ENCODE data around the gene KREMEN1.
"Not testable (repeated sequence)": the region's sequence is repeated elsewhere in the genome, so short reads cannot be mapped to it uniquely, and the experiment has no call there.

Gene KREMEN1

DNA sequence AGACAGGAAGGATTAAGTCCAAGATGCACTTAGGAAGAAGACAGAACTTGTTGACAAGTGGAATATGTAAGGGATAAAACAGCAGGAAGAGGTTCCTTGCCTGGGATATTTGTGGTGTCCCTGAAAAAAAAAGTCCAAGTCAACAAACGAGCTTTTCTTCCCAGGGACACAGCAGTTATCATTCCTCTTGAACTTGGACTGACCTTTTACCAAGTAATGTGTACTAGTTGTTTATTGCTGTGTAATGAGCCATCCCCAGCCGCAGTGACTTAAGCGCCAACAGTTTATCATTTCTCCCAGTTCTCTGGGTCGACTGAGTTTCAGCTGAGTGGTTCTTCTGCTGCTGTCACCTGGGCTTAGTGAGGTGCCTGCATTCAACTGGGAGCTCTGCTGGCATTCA is 37.0 kb downstream of the KREMEN1 start:
- DNase-seq, result no peak

DNA sequence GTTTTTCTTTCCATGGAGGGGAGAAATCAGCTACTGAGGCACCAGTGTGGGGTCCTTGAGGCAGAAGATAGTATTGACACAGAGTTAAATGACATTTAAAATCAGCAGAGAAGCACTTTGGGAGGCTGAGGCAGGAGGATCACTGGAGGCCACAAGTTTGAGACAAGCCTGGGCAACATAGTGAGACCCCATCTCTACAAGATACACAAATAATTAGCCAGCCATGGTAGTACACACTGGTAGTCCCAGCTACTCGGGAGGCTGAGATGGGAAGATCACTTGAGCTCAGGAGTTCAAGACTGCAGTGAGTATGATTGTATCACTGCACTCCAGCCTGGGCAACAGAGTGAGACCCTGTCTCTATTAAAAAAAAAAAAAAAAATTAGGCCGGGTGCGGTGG is 38.1 kb downstream of the KREMEN1 start:
- no peak for DNase-seq

DNA sequence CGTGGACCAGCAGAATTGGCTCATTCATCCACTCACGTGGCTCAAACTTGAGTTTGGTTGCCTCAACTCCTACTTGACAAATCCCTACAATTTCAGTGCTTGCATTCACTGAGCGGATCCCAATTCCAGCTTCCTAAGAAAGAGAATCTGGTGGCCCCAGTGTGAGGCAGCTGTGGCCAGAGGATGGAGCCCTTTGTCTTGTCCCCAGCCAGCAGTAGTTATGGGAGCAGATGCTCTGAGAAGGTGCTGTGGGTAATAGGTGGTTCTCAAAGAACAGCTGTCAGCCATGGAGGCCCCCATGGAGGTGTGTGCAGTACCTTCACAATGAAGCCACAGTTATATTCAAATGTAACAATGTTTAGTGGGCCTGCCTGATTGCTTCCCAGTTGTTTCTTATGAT is 39.3 kb downstream of the KREMEN1 start:
- DNase-seq, result no peak

DNA sequence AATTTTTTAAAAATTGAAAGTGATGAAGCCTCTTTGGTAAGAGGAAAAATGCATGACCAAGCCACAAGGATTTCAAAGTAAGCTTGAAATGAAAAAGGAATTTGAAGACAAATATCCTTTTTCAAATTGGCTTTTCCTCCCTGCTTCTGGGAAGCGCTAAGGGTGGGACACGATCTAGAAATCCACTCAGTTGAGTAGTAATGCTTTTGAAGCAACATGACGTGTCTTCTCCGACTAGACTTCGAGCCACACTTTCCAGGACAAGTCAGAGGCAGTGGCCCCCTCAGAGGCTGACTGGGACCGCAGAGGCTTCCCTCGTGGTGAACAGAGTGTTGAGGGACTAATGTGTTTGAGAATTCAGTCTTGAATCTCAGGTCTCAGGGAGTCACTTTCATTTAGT is 39.8 kb downstream of the KREMEN1 start:
- no peak for DNase-seq

DNA sequence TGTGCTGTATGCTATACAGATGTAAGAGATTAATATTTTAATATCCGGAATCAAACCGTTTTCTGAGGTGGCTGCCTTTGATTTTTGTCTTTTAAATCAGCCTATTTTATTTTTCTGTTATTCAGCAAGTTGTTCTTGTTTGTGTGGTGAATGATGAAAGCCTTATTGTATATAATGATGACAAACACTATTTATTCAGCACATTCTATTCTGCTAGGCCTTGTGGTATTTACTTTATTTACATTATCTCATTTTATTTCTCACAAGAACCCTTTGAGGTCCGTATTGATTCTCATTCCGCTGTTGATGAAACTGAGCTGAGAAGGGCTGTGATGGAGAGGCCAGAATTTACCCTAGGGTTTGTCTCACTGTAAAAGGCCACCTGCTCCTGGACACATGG is 40.5 kb downstream of the KREMEN1 start:
- DNase-seq, result no peak

DNA sequence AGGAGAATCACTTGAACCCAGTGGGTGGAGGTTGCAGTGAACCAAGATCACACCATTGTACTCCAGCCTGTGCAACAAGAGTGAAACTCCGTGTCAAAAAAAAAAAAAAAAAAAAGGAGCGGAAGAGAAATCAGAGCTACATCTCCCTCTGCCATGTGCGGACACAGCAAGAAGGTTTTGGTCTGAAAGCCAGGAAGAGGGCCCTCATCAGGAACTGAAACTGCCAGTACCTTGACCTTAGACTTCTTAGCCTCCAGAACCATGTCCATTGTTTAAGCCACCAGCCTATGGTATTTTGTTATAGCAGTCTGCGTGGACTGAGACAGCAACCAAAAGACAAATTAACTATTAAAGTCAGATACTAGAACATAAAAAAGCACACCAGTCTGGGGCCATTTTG is 41.6 kb downstream of the KREMEN1 start:
- no peak for DNase-seq

DNA sequence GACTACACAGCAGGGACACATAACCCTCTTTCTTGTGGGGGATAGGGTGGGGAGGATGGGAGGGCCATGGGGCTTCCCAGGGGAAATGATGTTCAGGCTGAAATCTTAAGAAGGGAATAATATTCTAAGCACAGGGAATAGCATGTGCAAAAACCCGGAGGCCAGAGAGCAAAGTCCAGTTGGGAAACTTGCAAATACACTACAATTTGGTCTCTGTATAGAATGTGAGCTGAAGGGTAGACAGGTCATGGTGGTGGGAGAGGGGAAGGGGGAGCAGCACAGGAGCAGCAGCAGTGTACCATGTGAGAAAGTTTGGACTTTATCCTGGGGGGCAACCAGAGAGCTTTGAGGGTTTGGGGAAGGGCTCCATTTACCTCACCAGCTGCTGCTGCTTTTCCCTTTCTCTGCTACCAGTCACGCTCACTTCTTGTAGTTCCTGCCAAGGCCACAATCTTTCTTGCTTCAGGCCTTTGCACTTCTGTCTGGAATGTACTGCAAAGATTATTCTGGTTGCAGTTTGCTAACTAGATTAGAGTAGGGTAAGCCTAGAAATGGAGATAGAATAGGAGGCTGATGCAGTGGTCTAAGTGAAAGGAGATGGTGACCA is 43.0 kb downstream of the KREMEN1 start:
- DNase-seq, result no peak

DNA sequence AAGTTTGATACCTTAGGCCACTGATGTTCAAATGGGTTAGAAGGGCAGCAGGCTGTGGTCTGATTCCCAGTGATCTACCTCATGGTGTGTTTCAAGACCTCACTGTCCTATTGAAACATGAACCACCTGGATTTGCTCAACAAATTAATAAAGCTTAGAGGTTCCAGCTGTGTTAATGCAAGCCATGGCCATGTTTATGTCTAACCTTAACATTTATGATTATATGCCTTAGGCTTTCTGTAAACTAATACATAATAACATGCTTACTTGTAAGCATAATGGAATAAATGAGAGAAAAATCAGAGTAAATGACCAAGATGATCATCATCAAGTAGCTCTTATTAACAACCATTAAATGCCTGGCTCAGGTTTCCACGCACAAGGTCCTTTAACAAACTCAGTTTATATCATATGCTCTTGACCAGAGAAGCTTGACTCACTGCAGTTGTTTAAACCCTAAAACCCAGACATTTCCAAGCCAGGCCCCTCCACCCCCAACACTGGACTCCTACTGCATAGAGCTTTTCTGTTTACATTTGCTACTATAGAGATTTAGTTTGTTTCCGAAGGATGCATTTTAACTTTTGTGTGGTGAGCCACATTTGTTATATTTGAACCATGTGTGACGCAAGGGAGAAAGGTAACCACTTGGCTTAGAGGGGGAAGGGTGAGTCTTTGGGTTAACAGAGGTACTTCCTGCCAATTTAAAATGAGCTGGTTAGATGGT is 43.7 kb downstream of the KREMEN1 start:
- no peak for DNase-seq

DNA sequence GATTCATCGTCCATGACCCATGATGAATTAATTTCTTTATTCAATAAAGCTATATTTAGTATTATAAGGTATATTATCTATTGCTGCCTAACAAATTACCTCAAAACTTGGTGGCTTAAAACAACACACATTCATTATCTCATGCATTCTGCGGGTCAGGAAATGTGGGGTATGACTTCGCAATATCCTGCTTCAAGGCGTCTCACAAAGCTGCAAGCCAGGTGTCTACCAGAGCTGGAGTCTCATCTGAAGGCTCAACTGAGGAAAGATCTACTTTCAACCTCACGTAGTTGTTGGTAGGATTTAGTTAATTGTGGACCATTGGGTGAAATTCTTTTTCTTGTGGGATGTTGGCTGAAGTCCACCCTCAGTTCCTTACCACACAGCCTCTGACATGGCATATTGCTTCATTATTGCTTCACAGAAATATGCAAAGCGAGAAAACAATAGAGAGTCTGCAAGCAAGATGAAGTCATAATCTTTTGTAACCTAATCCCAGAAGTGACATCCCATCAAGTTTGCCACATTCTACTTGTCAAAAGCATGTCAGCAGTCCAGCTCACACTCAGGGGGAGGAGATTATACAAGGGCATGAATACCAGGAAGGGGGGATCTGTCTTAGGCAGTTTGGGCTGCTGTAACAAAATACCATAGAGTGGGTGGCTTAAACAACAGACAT is 45.1 kb downstream of the KREMEN1 start:
- DNase-seq, result no peak

DNA sequence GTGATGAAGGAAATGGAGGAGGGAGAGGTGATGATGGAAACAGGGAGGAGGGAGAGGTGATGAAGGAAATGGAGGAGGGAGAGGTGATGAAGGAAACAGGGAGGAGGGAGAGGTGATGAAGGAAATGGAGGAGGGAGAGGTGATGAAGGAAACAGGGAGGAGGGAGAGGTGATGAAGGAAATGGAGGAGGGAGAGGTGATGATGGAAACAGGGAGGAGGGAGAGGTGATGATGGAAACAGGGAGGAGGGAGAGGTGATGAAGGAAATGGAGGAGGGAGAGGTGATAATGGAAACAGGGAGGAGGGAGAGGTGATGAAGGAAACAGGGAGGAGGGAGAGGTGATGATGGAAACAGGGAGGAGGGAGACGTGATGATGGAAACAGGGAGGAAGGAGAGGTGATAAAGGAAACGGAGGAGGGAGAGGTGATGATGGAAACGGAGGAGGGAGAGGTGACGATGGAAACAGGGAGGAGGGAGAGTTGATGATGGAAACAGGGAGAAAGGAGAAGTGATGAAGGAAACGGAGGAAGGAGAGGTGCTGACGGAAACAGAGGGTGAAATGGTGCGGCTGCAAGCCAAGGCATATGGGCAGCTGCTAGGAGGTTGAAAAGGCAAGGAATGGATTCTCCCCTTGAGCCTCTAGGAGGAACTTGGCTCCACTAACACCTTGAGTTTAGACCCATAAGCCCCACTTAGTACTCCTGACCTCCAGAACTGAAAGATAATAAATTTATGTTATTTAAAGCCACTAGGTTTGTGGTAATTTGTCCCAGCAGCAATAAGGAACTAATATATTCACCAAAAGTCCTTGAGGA is 47.5 kb downstream of the KREMEN1 start:
- not testable (repeated sequence) for DNase-seq

DNA sequence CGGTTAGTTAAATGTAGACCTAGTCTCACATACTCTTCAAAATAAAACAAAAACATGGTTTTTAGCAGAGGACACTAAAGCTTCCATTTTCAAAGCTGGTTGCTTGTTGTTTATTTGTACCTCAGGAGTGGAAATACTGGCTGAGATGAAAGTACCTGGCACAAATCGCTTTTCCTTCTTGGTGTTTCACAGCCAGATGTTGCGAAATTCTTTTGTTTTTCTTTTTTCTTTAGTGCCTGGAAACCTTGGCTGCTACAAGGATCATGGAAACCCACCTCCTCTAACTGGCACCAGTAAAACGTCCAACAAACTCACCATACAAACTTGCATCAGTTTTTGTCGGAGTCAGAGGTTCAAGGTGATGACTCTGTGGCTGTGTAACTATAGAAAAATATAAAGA is 48.3 kb downstream of the KREMEN1 start:
- DNase-seq, result no peak

DNA sequence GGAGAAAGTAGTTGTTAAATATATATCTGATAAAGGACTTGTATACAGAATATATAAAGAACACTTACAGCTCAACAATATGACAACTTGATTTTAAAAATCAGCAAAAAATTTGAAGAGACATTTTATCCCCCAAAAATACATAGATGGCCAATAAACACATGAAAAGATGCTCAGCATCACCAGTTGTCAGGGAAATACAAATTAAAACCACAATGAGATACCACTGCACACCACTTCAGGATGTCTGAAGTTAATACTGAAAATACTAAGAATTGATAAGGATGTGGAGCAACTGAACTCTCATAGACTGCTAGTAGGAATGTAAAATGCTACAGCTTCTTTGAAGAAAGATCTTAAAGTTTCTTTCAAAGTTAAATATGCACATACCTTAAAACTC is 49.2 kb downstream of the KREMEN1 start:
- DNase-seq, result no peak

DNA sequence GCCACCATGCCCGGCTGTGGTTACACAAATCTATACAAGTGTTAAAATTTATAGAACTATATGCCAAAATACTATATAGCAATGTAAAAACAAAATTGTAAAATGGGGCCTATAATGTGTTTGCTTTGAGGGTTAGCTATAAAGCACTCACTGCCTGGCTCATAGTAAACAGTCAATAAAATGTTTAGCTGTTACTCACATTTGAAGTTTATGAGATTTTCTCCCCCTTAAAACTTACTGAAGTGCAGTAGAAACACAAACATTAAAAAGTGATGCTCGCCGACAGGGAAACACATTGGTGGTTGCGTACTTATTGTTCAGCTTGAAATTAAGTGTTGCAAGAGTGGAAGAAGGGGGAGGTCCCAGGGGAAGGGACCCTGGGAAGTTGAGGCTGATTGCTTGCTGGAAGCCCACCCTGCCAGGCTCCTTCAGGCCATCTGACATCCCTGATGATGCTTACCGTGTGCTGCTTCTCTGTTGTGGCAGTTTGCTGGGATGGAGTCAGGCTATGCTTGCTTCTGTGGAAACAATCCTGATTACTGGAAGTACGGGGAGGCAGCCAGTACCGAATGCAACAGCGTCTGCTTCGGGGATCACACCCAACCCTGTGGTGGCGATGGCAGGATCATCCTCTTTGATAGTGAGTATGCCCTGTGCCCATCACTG is 52.1 kb downstream of the KREMEN1 start:
- DNase-seq, result no peak

DNA sequence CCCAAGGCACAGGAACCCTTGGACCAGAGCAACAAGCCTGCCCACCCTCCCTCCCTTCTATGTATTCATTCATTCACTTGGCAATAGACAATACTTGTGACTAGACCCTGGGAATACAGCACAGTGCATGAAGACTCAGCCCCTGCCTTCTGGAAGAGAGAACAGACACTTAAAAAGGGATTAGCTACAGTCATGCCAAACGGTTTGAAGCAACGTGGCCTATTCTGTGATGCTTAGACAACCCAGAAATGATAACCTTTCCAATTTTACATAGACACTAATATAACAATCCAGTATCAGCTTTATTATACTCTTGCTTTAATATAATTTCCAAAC is 52.6 kb downstream of the KREMEN1 start:
- DNase-seq, result no peak

DNA sequence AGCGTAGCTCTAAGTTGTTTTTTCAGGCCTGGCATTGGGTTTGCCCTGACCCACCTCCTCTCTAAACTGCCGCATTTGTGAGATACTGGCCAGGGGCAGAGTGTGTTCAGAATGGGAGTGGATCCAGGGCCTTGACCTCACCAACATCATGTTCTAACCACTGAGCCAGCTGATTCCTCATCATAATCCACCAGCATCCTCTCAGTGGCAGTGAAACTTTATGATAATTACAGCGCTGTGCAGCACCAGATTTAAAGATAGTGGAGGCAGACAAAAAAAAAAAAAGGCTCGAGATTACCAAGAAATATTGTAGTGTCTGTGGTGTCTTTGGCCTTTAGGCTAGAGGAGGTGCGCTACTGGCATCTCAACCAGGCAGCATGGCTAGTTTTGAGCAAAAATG is 53.0 kb downstream of the KREMEN1 start:
- no peak for DNase-seq

DNA sequence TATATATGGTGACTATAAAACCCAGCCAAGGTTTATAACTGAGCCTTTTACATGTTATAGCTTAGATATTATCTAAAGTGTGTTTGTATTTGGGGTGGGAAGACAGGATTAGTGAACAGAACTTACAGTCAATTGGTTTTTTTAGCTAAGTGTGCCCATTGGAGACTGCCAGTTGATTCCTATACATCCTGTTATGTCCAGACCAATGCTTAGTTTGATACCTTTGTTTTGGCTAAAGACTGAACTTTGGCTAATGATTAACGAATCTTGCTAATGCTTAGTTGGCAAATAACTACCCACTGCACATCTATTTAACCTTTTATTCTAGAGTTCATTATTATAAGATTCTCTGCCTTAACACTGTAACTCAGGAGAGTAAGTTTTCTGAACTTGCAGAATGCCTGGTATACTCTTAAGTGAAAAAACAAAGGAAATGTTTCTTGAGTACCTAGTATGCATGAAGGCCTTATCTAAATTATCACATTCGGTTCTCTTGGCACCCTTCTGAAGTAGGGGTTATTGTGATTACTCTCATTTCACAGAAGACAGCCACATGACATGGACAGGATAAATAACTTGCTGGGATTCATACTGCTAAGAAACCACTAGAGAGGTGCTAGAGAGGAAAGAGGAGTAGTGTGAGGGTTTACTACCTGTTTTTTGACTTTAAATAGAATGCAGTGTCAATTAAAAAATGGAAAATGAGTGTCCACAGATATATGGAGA is 54.0 kb downstream of the KREMEN1 start:
- no peak for DNase-seq

DNA sequence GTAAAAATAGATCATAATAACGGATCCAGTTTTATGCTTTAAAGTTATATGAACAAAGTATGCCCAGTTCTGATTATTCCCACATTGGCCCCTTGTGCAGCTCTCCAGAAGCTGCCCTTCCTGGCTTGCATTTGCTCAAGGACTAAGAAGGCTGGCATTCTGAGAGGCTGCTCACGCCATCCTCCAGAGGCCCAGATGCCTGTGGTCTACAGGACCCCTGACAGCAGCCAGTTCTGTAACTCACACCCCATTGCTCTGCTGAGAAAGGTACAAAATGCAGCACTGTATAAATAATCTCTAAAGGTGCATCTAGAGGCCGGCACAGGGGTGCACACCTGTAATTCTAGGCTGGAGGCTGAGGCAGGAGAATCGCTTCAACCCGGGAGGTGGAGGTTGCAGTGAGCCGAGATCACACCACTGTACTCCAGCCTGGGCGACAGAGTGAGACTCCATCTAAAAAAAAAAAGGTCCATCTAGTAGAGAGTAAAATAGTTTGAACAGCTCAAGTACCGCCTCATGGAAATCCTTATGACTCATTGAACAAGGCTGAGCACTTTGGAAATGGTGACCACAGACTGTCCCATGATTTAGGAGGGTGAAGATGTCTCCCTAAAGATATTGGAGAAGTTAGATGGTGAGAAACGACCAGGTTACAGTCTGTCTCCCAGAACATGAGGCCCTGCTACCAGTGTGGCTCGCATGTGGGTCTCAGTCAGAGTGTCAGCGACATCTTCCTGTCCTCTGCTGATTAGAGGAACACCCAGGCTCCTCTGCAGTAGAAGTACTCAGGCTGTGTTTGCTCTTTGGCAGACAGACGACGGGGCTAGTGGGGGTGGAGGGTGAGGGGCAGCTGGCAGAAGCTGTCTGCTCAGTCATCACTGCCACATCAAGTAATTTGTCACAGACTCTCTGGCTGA is 56.3 kb downstream of the KREMEN1 start:
- peak; percentile 52 for DNase-seq

DNA sequence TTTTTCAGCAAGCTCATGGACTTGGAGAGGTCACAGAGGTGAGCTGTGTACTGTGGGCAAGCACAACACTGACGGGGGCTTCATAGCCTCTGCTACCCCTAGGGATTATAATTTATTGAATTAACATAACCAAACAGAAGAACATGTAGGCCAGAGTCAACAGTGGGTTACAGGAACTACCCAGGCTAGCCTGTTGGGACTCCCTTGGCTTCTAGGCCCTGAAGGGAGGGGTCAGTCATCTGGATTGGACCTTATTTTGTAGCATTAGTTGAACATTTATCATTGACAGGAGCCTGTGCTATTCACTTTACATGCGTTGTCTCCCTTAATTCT is 56.9 kb downstream of the KREMEN1 start:
- no peak for DNase-seq

DNA sequence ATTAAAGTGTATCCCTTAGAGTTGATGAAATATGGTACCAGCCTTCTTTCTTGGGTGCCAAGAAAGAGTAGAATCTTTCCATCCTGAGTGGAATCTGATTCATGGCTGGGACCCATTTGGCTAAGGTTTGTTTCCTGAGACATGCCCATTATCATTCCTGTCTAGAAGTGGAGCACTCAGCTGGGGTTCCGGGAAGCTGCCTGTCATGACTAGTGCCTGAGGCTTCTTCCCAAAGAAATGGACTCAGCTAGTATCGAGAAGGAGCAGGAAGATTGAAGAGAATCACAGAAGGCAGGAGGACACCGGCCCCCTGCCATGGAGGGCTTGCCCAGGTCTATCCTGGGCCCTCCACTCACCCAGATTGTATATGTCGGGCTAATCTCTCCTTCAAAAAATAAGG is 57.6 kb downstream of the KREMEN1 start:
- no peak for DNase-seq

DNA sequence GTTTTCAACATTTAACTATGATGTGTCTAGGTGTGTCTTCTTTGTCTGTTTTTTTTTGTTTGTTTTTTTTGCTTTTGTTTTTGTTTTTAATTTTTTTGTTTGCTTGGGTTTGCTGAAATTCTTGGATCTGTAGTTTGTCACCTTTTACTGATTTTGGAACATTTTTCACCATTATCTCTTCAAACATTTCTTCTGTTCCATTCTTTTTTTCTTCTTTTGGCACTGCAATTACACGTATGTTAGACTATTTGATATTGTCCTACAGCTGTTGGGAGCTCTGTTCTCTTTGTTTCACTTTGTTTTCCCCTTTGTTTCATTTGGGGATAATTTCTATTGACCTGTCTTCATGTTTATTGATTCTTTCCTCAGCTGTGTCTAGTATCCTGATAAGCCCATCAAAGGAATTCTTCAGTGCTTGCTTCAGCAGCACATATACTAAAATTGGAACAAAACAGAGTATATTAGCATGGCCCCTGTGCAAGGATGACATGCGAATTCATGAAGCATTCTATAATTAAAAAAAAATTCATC is 60.8 kb downstream of the KREMEN1 start:
- no peak for DNase-seq

DNA sequence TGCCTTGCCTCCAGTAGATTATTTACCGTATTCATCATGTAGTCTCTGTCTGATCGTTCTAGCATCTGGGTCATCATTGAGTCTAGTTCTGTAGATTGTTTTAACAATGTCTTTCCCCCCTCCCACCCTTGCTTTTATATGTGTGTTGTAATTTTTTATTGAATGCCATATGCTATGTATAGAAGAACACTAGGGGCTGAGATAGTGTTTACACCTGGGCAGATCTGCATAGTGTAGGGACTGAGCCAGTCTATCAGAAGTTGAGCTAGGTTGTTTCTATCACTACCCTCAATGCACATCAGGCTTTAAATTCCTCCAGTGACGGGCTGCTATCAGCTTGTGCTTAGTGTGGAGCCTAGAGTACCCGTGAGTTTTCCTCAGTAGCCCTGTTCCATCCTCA is 61.6 kb downstream of the KREMEN1 start:
- no peak for DNase-seq

Data from NCI-H1694 treated with DMSO at 0.1 percent for 48 hours (cell line).